Astrocyte (in vitro differentiated cells and primary cell): ENCODE data around the gene NTRK1.

Experiments used
- CTCF ChIP-seq: IDR thresholded peaks from 2 replicates; pipeline ENCODE4 v1.5.1; 2011; ENCODE audit warnings: low read depth, mild to moderate bottlenecking, inconsistent platforms, low read length, moderate library complexity; ENCODE audit not compliant: insufficient read depth
- EZH2 ChIP-seq: IDR thresholded peaks from 2 replicates; pipeline ENCODE4 v1.6.1; 2012; ENCODE audit warnings: mild to moderate bottlenecking, low read length, inconsistent platforms; ENCODE audit not compliant: insufficient read depth

GRCh38 chr1:156877433-156878170 is 16.9 kb downstream of the NTRK1 start:
- no peak for TF ChIP-seq CTCF
- TF ChIP-seq EZH2: no peak
